Measurements from ENCODE around the gene KDM7A. TPM values are rescaled to one million over a fixed set of nuclear protein-coding genes. Genes with fewer than 3 reads are reported as not detected.
A peak's percentile ranks its signal among the peaks of the same experiment; 100 is the strongest.

KDM7A gene, protein sequence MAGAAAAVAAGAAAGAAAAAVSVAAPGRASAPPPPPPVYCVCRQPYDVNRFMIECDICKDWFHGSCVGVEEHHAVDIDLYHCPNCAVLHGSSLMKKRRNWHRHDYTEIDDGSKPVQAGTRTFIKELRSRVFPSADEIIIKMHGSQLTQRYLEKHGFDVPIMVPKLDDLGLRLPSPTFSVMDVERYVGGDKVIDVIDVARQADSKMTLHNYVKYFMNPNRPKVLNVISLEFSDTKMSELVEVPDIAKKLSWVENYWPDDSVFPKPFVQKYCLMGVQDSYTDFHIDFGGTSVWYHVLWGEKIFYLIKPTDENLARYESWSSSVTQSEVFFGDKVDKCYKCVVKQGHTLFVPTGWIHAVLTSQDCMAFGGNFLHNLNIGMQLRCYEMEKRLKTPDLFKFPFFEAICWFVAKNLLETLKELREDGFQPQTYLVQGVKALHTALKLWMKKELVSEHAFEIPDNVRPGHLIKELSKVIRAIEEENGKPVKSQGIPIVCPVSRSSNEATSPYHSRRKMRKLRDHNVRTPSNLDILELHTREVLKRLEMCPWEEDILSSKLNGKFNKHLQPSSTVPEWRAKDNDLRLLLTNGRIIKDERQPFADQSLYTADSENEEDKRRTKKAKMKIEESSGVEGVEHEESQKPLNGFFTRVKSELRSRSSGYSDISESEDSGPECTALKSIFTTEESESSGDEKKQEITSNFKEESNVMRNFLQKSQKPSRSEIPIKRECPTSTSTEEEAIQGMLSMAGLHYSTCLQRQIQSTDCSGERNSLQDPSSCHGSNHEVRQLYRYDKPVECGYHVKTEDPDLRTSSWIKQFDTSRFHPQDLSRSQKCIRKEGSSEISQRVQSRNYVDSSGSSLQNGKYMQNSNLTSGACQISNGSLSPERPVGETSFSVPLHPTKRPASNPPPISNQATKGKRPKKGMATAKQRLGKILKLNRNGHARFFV
- total RNA-seq, result 24.7 and 28.1 TPM in 2 replicates

DNA sequence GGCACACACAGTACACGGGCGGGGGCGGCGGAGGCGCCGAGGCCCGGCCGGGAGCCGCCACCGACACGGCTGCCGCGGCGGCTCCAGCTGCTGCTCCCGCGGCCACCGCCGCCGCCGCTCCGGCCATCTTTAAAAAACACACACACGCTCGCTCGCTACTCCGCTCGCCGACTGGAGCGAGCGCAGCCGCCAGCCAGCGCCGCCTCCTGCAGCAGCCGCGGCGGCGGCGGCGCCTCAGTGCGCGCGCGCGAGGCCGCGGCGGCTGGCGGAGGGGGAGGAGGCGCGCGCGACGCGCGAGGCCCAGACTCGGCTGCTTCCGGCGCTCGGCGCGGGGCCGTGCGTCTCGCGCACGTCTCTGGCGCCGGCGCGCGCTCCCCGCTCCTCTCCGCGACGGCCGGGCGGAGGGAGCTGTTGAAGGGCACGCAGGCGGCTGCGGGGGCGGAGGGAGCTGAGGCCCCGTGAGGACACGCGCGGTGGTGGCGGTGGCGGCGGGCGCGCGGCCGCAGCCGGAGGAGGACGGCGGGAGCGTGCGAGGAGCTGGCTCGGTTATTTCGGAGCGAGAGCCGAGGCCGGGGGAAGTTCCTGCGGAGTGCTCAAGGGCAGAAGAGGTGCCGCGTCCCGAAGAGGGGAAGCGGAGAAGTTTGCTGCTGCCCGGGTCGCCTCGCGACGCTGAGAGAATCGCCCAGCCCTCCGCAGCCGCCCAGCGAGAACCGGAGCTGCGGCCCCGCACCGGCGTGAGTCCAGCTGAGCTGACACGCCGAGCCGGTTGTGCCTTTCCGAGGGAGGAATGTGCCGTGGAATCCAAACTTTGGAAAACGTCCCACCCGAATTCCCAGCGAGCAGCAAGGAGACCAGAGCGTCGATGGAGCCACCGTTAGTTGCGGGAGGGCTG lies at the start of gene KDM7A:
TSS of gene KDM7A (minus strand) at position 173 of the 892 bp plus-strand sequence. CDS start at position 127, 46 bp downstream.
- H3K36me3 Mint-ChIP-seq (ENCODE audit: low read depth), result peaks cover 19% of the 10 kb centered on the region
- H3K27ac Mint-ChIP-seq, result peak within 1 kb of the TSS; percentile 86
- peaks cover 18% of the 10 kb centered on the region for H3K27me3 Mint-ChIP-seq (ENCODE audit: insufficient read depth)
- peaks cover 42% of the 10 kb centered on the region for H3K4me1 Mint-ChIP-seq (ENCODE audit: low read depth)
- peaks cover 8% of the 10 kb centered on the region for H3K9me3 Mint-ChIP-seq
- intact Hi-C loops (cut with micrococcal nuclease), result loop anchor here (5.0 kb wide), 3 partner anchors 400 to 835 kb away; partner anchors contain the start of genes FMC1, HIPK2 and LUC7L2
- DNase-seq (ENCODE audit: low spot score), result peak; percentile 89
- peak within 1 kb of the TSS; percentile 94 for H3K4me3 Mint-ChIP-seq

DNA sequence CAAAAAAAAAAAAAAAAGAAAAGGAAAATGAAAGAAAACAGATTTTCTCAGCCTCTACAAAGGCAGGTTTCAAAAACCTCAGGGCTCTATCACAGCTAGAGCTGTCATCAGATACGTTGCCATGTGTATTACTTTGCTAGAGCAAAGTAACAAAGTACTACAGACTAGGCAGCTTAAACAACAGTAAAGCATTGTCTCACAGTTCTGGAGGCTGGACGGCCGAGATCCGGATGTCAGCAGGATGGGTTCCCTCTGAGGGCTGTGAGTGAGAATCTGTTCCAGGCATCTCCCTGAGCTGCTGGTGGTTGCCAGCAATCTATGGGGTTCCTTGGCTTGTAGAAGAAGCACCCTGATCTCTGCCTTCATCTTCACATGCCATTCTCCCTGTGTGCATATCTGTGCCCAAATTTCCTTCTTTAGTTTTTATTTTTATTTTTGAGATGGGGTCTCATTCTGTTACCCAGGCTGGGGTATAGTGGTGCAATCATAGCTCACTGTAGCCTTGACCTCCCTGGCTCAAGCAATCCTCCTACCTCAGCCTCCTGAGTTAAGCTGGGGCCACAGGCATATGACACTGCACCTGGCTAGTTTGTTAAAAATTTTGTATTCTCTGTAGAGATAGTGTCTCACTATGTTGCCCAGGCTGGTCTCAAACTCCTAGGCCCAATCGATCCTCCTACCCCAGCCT lies 48.9 kb upstream of the KDM7A start:
- Mint-ChIP-seq H3K4me3 (peak overlapping the region; percentile 21), H3K9me3 (no peaks in the 10 kb centered on the region), H3K27me3 (ENCODE audit: insufficient read depth) (no peaks in the 10 kb centered on the region), H3K36me3 (ENCODE audit: low read depth) (no peaks in the 10 kb centered on the region), H3K4me1 (ENCODE audit: low read depth) (peaks cover 59% of the 10 kb centered on the region), H3K27ac (peak overlapping the region; percentile 70)
- peak; percentile 14 for DNase-seq (ENCODE audit: low spot score)
- intact Hi-C loops (cut with micrococcal nuclease), result loop anchor here (10.0 kb wide), 1 partner anchor 541 kb away; no protein-coding TSS in a partner anchor

DNA sequence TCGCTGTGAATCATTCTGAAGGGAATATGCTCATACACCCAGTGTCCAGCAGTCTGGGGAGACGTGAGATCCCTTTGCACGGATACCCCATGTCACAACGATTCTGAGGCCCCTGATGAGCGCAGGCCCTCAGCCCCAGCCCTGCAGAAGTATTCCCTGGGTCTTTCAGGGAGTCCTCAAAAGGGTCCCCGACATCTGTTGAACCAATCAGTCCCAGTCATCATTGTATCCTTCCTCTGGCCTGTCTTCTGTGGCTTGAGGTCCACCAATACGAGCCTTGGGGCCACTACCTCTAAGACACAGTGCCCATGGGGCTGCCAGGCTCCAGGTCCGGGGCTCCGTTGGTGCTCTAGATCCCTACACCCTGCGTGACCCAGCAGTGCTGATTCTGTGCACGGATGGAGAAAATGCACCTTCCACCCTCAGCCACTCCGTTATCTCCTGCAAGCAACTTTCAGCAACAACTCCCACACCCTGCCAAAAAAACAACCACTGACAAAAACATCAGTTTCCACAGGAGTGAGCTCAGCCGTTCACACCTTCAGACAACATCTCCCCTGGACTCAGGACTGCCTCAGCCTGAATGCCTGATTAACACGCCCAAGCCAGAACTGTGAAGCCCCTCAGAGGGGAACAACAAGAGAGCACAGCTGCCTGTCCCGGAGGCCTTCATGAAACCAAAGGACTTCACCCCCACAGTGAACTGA lies 46.9 kb upstream of the KDM7A start:
- intact Hi-C loops (cut with micrococcal nuclease), result loop anchor here (1.0 to 10.0 kb wide), 3 partner anchors 8 to 539 kb away; no protein-coding TSS in a partner anchor
- Mint-ChIP-seq H3K27me3 (ENCODE audit: insufficient read depth) (no peaks in the 10 kb centered on the region), H3K9me3 (no peaks in the 10 kb centered on the region), H3K27ac (peak overlapping the region; percentile 73), H3K4me1 (ENCODE audit: low read depth) (peaks cover 53% of the 10 kb centered on the region), H3K36me3 (ENCODE audit: low read depth) (no peaks in the 10 kb centered on the region), H3K4me3 (peak overlapping the region; percentile 53)
- peak; percentile 38 for DNase-seq (ENCODE audit: low spot score)

DNA sequence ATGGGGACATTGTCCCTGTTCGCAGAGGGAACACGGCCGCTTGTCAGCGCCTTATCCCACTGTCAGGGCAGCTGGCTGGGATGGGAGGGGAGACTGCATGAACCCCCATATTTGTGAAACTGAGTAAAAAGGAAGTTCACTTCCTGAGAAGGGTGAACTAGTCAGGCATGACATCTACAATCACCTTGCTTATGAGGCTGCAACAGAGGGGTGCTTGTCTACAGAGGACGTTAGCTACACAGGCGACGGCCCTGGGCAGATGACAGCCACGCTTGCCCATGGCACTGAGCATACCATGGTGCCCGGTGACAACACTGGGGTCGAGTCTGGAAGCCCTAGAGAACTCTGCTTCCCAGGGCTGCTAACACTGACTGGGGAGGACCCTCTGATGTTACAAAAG lies 46.0 kb upstream of the KDM7A start:
- intact Hi-C loops (cut with micrococcal nuclease), result loop anchor here (1.0 to 10.0 kb wide), 3 partner anchors 8 to 538 kb away; no protein-coding TSS in a partner anchor
- Mint-ChIP-seq H3K4me3 (peak overlapping the region; percentile 5), H3K36me3 (ENCODE audit: low read depth) (peaks cover 2% of the 10 kb centered on the region), H3K9me3 (peaks cover 3% of the 10 kb centered on the region), H3K4me1 (ENCODE audit: low read depth) (peaks cover 53% of the 10 kb centered on the region), H3K27ac (no peak overlapping the region), H3K27me3 (ENCODE audit: insufficient read depth) (no peaks in the 10 kb centered on the region)
- no peak for DNase-seq (ENCODE audit: low spot score)

DNA sequence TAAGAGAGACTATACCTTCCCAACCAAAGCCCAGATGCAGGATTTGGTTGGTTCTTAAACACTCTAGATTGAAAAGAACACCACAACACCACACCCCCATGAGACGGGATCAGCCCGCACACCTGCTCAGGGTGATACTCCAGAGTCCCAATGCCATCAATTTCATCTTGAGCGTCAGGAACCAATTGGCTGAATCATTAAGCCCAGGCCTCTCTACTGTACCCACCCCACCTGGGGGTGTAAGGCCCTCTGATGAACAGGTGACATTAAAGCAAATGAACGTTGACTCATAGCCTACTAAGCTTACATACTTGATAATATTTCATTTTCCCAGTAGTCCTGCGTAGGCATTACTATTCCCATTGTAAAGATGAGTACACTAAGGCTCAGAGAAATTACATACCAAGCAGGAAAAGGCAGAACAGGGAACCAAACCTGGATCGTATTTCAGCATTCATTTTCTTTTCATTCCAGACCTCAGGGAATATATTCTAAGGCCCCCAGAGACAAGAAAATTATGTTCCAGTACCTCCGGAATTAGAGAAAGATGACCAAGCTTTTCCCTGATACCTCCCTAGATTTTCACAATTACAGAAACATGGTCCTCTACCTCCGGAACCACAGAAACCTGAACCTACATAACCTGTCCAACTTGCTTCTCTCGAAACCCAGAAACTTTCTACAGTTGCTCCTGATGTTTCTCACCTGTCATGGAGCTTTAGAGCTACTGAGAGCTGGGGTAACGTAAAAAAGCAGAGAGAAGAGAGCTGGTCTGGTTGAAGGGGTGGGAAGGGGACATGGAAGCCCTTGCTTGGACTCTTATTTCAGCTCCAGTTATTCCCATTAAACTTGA lies 43.1 kb upstream of the KDM7A start:
- intact Hi-C loops (cut with micrococcal nuclease), result loop anchor here (10.0 kb wide), 1 partner anchor 535 kb away; no protein-coding TSS in a partner anchor

DNA sequence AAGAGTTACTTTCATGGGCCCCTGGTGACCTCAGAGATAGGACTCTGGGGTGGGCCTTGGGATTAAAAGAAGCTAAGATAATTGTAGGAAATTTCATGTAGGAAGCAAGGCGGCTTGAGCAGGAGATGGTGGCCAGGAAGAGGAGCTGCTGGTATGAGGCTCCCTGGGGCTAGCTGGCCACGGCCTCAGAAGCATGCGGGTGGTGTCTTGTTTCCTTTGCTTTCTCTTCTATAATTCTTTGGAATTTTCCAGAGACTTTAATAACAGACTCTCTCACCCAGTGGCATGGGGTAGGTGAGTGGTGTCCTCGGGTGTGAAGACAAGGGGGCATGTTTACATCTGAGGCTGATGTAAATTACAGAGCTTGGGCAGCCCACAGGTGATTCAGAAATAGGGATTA lies 41.9 kb upstream of the KDM7A start:
- Mint-ChIP-seq H3K27me3 (ENCODE audit: insufficient read depth) (no peaks in the 10 kb centered on the region), H3K27ac (no peak overlapping the region), H3K9me3 (peaks cover 8% of the 10 kb centered on the region), H3K4me1 (ENCODE audit: low read depth) (peaks cover 49% of the 10 kb centered on the region), H3K36me3 (ENCODE audit: low read depth) (peaks cover 8% of the 10 kb centered on the region), H3K4me3 (no peak overlapping the region)
- DNase-seq (ENCODE audit: low spot score), result no peak
- intact Hi-C loops (cut with micrococcal nuclease), result no loop called here

More for the DNA sequence above, 43.1 kb upstream of the KDM7A start:
- Mint-ChIP-seq H3K4me1 (ENCODE audit: low read depth) (peaks cover 47% of the 10 kb centered on the region), H3K36me3 (ENCODE audit: low read depth) (peaks cover 6% of the 10 kb centered on the region), H3K4me3 (no peak overlapping the region), H3K27ac (no peak overlapping the region), H3K9me3 (peaks cover 8% of the 10 kb centered on the region), H3K27me3 (ENCODE audit: insufficient read depth) (no peaks in the 10 kb centered on the region)
- no peak for DNase-seq (ENCODE audit: low spot score)

DNA sequence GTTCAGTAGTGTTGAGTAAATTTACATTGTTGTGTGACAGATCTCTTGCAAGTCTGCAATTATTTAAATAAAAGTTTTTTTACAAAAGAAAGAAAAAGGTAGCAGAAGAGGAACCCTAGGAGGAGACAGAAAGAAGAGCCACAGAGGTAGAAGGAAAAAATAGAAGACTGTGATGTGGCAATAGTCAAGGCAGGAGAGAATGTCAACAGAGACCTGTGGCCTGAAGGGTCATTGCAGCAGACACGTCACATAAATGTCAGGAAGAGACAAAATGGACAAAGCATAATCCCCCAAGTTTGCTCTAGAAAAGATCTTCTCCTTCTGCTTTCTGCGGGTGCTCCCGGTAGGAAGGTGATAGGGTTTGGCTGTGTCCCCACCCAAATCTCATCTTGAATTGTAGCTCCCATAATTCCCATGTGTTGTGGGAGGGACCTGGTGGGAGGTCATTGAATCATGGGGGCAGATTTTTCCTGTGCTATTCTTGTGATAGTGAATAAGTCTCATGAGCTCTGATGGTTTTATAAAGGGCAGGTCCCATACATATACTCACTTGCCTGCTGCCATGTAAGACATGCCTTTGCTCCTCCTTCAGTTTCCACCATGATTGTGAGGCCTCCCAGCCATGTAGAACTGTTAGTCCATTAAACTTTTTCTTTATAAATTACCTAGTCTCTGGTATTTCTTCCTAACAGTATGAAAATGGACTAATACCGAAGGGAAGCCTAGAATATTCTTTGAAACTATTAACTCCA lies 41.1 kb upstream of the KDM7A start:
- no peak overlapping the region for H3K4me3 Mint-ChIP-seq
- H3K36me3 Mint-ChIP-seq (ENCODE audit: low read depth), result peaks cover 8% of the 10 kb centered on the region
- peaks cover 8% of the 10 kb centered on the region for H3K9me3 Mint-ChIP-seq
- intact Hi-C loops (cut with micrococcal nuclease), result no loop called here
- H3K27me3 Mint-ChIP-seq (ENCODE audit: insufficient read depth), result no peaks in the 10 kb centered on the region
- no peak for DNase-seq (ENCODE audit: low spot score)
- H3K4me1 Mint-ChIP-seq (ENCODE audit: low read depth), result peaks cover 45% of the 10 kb centered on the region
- no peak overlapping the region for H3K27ac Mint-ChIP-seq

DNA sequence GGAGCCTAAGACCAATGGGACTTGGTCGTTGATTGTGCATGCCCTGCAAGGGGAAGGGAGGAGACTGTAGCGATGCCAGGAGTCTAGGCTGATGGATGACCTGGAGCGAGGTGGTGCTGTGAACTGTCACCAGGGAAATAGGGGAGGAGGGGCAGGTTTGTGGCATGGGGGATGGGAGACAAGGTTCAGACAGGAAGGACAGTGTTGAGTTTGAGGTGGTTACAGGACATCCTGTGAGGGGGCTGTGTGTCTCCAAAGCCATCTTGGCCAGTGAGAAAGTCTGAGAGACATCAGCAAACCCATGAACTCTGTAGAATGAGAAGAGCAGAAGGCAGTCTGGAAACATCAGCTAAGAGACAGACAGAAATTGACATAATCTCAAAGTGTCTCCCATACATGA lies 38.5 kb upstream of the KDM7A start:
- Mint-ChIP-seq H3K36me3 (ENCODE audit: low read depth) (peaks cover 9% of the 10 kb centered on the region), H3K27ac (peak overlapping the region; percentile 17), H3K4me1 (ENCODE audit: low read depth) (peaks cover 53% of the 10 kb centered on the region), H3K27me3 (ENCODE audit: insufficient read depth) (no peaks in the 10 kb centered on the region), H3K9me3 (peaks cover 8% of the 10 kb centered on the region), H3K4me3 (peak overlapping the region; percentile 4)
- DNase-seq (ENCODE audit: low spot score), result no peak
- intact Hi-C loops (cut with micrococcal nuclease), result loop anchor here (1.0 kb wide), 1 partner anchor 8 kb away; no protein-coding TSS in a partner anchor

DNA sequence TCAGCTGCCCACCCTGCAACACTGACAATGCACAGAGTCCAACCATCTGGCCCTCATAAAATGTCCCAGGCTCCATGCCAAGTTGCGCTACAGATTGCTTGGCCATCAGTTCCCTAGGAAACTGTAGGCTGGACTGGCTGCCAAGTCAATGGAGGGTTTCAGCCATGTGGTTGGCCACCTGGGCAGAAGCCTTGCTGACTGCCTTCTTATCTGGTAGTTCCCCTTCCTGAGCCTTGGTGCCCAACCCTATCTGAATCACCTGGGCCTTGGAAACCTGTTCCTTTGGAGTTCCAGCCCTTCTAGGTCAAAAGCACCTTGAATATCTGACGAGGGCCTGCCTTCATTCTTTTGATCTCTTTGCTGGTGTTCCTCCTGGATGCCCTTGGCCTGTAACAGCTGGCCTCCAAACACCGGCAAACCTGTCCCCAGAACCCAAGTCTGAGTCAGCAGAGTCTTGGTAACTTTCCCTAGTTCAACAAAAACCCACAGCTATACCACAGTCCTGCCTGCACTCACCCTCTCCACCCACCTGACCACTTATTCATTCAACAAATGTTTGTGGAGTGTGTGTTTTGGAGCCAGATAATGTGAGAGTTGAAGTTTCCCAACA lies 37.4 kb upstream of the KDM7A start:
- peaks cover 58% of the 10 kb centered on the region for H3K4me1 Mint-ChIP-seq (ENCODE audit: low read depth)
- intact Hi-C loops (cut with micrococcal nuclease), result loop anchor here (5.0 kb wide), 1 partner anchor 263 kb away; the partner anchor contains the start of gene MKRN1
- peaks cover 9% of the 10 kb centered on the region for H3K36me3 Mint-ChIP-seq (ENCODE audit: low read depth)
- H3K4me3 Mint-ChIP-seq, result peak overlapping the region; percentile 25
- no peaks in the 10 kb centered on the region for H3K27me3 Mint-ChIP-seq (ENCODE audit: insufficient read depth)
- peaks cover 8% of the 10 kb centered on the region for H3K9me3 Mint-ChIP-seq
- H3K27ac Mint-ChIP-seq, result peak overlapping the region; percentile 71
- DNase-seq (ENCODE audit: low spot score), result no peak

DNA sequence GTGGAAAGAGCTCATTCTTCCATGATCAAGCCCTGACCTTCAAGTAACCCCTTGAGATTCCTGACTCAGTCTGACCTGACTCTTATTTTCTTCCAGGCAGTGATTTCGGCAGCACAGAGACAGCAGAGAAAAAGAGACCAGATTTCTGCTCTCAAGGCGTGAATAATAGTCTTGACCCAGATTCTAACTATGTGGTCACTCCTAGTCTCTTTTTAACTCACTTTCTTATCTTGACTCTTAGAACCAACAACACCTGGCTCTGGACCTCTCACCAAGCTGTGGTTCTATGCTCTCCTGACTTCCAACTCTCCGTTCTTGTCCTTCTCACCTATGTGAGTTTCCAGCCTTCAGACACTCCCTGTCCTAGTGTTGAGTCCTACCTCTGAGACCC lies 36.9 kb upstream of the KDM7A start:
- peaks cover 8% of the 10 kb centered on the region for H3K9me3 Mint-ChIP-seq
- peak overlapping the region; percentile 25 for H3K4me3 Mint-ChIP-seq
- peaks cover 9% of the 10 kb centered on the region for H3K36me3 Mint-ChIP-seq (ENCODE audit: low read depth)
- DNase-seq (ENCODE audit: low spot score), result no peak
- intact Hi-C loops (cut with micrococcal nuclease), result loop anchor here (5.0 kb wide), 1 partner anchor 264 kb away; the partner anchor contains the start of gene MKRN1
- H3K4me1 Mint-ChIP-seq (ENCODE audit: low read depth), result peaks cover 63% of the 10 kb centered on the region
- H3K27me3 Mint-ChIP-seq (ENCODE audit: insufficient read depth), result no peaks in the 10 kb centered on the region
- H3K27ac Mint-ChIP-seq, result peak overlapping the region; percentile 71

Measured in activated T-helper 1 cell treated with anti-CD3 and anti-CD28 coated beads, Interleukin-12 subunit alpha, Interleukin-12 subunit beta, Interleukin-2, Interleukin-4 antibody, amounts not matched to agents 30 ng/mL and 10 ng/mL and 1 ng/mL, durations not matched to agents 14 hours and 24 hours and 36 hours (primary cell).